ENCODE measurements around the gene ADIG.

ADIG gene

GRCh38 chr20:38633577-38634093 lies 52.6 kb downstream of the ADIG start:
- in situ Hi-C loops (cut with HindIII; ENCODE audit: low pct_unique_long_range_greater_than_20kb, low sequenced_read_pairs), result no loop called here
- TF ChIP-seq JUND (IDR thresholded peaks at IDR 0.05; ENCODE audit: low read depth), result no peak
- peak; percentile 72 to 77 for DNase-seq (ENCODE audit: low read depth in 1 of 2, low spot score in 1 of 2)

- no peak for DNase-seq (ENCODE audit: low read depth in 1 of 2, low spot score in 1 of 2)
- in situ Hi-C loops (cut with HindIII; ENCODE audit: low pct_unique_long_range_greater_than_20kb, low sequenced_read_pairs), result no loop called here
- TF ChIP-seq JUND (IDR thresholded peaks at IDR 0.05; ENCODE audit: low read depth), result no peak
Observed at GRCh38 chr20:38635721-38636288, 54.8 kb downstream of the ADIG start.

All from T47D (cell line).